Activated naive CD4-positive, alpha-beta T cell treated with anti-CD3 and anti-CD28 coated beads for 36 hours (primary cell): ENCODE measurements around the gene CD63. TPM values are rescaled to one million over a fixed set of nuclear protein-coding genes. Genes with fewer than 3 reads are reported as not detected.
A peak's percentile ranks its signal among the peaks of the same experiment; 100 is the strongest.
"Not testable (repeated sequence)": the region's sequence is repeated elsewhere in the genome, so short reads cannot be mapped to it uniquely, and the experiment has no call there.

Experiments used
- CTCF ChIA-PET: fragments of 350-600 bp; sonication (Branson Sonifier 250); formaldehyde crosslinking; loops from one replicate; lab custom pipeline; 2021; ENCODE audit warnings: antibody characterized with exemption; lab: Charles Lee
- DNase-seq: peaks from one replicate; pipeline ENCODE4 v3.0.0-alpha.2; 2020
- H3K27ac Mint-ChIP-seq: one replicate; pipeline ENCODE4 v1.8.0; 2021; ENCODE audit warnings: mild to moderate bottlenecking, mixed read lengths
- H3K27me3 Mint-ChIP-seq: one replicate; pipeline ENCODE4 v1.8.0; 2021; ENCODE audit warnings: low read depth, mixed read lengths
- H3K36me3 Mint-ChIP-seq: one replicate; pipeline ENCODE4 v1.8.0; 2021; ENCODE audit warnings: low read depth, mixed read lengths
- H3K4me1 Mint-ChIP-seq: one replicate; pipeline ENCODE4 v1.8.0; 2021; ENCODE audit warnings: low read depth, mixed read lengths
- H3K4me3 Mint-ChIP-seq: one replicate; pipeline ENCODE4 v1.8.0; 2021; ENCODE audit warnings: mild to moderate bottlenecking, moderate library complexity, mixed read lengths
- H3K9me3 Mint-ChIP-seq: one replicate; pipeline ENCODE4 v1.8.0; 2021; ENCODE audit warnings: mixed read lengths
- intact Hi-C: fragments of 100-400 bp; cut with micrococcal nuclease; formaldehyde crosslinking; loops from one replicate; pipeline ENCODE4 v1.15.1; 2023
- total RNA-seq, 2 experiments: library from RNA; stranded (reverse); gene quantifications; one replicate each; pipeline ENCODE4 v1.2.3, GENCODE V29; 2021

Gene CD63, protein sequence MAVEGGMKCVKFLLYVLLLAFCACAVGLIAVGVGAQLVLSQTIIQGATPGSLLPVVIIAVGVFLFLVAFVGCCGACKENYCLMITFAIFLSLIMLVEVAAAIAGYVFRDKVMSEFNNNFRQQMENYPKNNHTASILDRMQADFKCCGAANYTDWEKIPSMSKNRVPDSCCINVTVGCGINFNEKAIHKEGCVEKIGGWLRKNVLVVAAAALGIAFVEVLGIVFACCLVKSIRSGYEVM
- total RNA-seq: 10 to 100 TPM; 62.3 to 73.6 TPM

DNA sequence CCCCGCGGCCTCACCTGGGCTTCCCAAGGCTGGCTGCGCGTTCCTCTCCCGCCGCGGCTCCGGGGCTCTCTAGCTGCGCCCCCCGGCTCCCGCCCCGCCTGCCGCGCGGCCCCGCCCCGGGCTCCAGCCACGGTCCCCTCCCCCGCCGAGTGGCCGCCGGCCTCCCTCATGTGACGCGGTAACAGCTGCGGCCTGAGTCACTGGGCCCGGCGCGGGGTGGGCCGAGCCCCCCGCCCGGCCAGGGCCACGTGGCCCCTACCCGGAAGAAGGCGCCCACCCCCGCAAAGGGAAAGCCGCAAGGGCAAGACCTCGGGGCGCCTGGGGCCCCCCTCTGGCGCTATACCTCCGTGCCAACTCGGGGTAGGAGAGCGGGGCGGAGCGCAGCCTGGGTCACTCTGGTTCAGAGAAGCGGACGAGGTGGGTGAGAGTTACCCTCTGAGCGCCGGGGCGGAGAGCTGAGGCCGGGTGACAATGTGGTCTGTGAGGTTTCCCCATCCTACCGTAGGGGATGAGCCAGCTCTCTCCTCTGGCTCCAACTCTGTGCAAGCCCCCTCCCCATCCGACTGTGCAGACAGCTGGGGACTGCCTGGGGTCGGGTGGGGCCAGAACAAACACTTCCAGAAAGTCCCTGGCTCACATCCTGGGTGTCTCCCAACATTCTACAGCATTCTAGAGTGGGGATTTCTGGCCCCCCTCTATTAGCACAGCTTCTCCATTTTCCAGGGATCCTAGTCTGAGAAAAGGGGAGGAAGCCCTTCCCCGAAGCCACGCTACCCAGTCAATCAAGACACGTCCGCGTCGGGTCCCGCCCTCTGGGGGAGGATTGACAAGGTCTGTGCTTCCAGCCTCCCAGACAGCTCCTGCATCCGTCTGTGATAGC is at the start of gene CD63:
Gene CD63 (minus strand): TSS at position 71 of the 880 bp plus-strand sequence. CDS start 668 bp downstream, outside the sequence.
- peak; percentile 81 for DNase-seq
- no peaks in the 10 kb centered on the region for H3K36me3 Mint-ChIP-seq
- H3K9me3 Mint-ChIP-seq: no peaks in the 10 kb centered on the region
- H3K4me3 Mint-ChIP-seq: peak within 1 kb of the TSS; percentile 90
- H3K27me3 Mint-ChIP-seq: no peaks in the 10 kb centered on the region
- peak within 1 kb of the TSS; percentile 87 for H3K27ac Mint-ChIP-seq
- CTCF ChIA-PET: interaction anchor here (0.8 to 3.1 kb wide), 8 partner anchors 9 to 267 kb away, joined by 3 to 32 read pairs (median 4); partner anchors contain the start of genes BLOC1S1 and RDH5
- peaks cover 29% of the 10 kb centered on the region for H3K4me1 Mint-ChIP-seq
- intact Hi-C loops: loop anchor here (1.0 to 2.0 kb wide), 4 partner anchors 9 to 375 kb away; partner anchors contain the start of genes BLOC1S1, PA2G4 and PYM1

DNA sequence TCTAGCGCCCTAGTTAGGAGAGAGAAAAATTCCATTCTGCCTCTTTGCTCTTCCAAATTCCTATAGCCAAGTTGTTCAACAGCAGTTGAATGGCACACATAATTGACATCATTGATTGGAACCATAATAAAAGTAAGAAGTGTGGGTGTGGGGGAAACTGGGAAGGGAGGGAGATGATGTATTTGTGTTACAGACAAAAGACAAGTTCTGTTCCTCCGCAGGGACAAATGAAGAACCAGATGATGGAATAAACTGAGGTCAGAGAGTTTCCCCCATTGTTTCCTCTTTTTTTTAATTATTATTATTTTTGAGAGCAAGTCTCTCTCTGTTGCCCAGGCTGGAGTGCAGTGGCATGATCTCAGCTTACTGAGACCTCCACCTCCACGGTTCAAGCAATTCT is 49.0 kb upstream of the CD63 start:
- no peak overlapping the region for H3K4me3 Mint-ChIP-seq
- intact Hi-C loops: no loop called here
- H3K4me1 Mint-ChIP-seq: no peaks in the 10 kb centered on the region
- no peaks in the 10 kb centered on the region for H3K9me3 Mint-ChIP-seq
- H3K27ac Mint-ChIP-seq: no peak overlapping the region
- no peaks in the 10 kb centered on the region for H3K27me3 Mint-ChIP-seq
- DNase-seq: no peak
- H3K36me3 Mint-ChIP-seq: peaks cover 21% of the 10 kb centered on the region
- CTCF ChIA-PET: interaction anchor here (0.6 to 0.7 kb wide), 2 partner anchors 39 to 307 kb away, joined by 3 read pairs; no protein-coding TSS in a partner anchor

DNA sequence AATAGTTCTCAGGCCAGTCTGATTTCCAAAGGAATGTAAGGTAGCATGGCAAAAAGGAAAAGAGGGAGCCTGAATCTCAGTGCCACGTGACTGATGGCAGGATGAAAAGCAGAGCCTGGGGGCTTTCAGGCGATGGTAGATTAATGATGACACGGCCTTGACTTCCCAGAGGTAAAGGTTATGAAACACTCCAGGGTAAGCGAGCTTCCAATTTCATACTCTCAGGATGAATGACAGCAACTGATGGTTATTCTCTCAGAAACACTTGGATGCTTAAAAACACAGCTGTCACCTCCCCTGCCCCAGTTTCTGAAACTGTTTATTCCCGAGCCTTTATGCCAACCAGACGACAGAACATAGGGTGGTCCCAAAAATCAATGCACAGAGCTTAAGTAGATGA is 42.9 kb upstream of the CD63 start:
- Mint-ChIP-seq H3K4me1 (peaks cover 6% of the 10 kb centered on the region), H3K27ac (no peak overlapping the region), H3K27me3 (no peaks in the 10 kb centered on the region), H3K36me3 (peaks cover 23% of the 10 kb centered on the region), H3K4me3 (no peak overlapping the region), H3K9me3 (no peaks in the 10 kb centered on the region)
- CTCF ChIA-PET: interaction anchor here (0.7 to 1.7 kb wide), 4 partner anchors 15 to 269 kb away, joined by 3 to 6 read pairs (median 4); no protein-coding TSS in a partner anchor
- DNase-seq: no peak
- intact Hi-C loops: no loop called here

DNA sequence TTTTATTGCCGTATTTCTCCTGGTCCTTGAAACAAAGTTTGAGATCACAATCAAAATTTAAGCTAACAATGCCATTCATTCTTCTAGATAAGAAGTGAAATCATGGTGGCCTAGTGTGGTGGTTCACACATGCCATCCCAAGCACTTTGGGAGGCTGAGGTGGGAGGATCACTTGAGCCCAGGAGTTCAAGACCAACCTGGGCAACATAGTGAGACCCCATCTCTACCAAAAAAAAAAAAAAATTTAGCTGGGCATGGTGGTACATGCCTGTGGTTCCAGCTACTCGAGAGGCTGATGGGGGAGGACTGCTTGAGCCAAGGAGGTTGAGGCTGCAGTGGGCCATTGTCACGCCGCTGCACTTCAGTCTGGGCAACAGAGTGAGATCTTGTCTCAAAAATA is 38.3 kb upstream of the CD63 start:
- Mint-ChIP-seq H3K27ac (no peak overlapping the region), H3K27me3 (no peaks in the 10 kb centered on the region), H3K9me3 (no peaks in the 10 kb centered on the region), H3K4me1 (peaks cover 4% of the 10 kb centered on the region), H3K36me3 (peaks cover 16% of the 10 kb centered on the region), H3K4me3 (no peak overlapping the region)
- no peak for DNase-seq
- intact Hi-C loops: no loop called here
- CTCF ChIA-PET: interaction anchor here (0.6 kb wide), 1 partner anchor 53 kb away, joined by 3 read pairs; no protein-coding TSS in a partner anchor

DNA sequence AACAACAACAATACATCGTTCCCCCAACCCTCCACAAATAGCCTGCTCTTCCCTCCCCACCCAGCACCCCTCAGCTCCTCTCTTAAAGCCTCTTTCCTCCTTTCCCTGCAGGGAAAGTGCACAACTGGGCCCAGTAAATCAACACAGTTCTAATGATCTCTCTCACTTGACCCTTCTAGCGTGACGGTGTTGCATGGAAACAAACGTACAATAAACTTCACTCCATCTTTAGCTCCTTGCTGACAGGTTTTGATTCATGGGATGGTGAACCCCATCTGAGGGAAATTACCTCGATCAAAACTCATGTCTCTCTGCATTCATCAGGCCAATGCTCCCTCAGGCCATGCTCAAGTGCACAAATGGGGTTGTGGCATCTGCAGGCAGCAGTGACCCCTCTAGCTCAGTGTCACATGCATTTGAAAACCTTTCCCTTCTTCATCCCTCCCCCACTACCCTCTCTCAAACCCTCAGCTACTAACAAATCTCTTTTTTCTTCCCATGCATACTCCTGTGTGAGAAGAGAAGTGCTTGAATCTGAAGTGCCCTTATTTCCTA is 37.0 kb upstream of the CD63 start:
- intact Hi-C loops: no loop called here
- Mint-ChIP-seq H3K9me3 (no peaks in the 10 kb centered on the region), H3K4me3 (no peak overlapping the region), H3K4me1 (peaks cover 10% of the 10 kb centered on the region), H3K36me3 (peaks cover 9% of the 10 kb centered on the region), H3K27ac (no peak overlapping the region), H3K27me3 (no peaks in the 10 kb centered on the region)
- no peak for DNase-seq
- CTCF ChIA-PET: interaction anchor here (0.6 kb wide), 1 partner anchor 102 kb away, joined by 3 read pairs; no protein-coding TSS in a partner anchor

DNA sequence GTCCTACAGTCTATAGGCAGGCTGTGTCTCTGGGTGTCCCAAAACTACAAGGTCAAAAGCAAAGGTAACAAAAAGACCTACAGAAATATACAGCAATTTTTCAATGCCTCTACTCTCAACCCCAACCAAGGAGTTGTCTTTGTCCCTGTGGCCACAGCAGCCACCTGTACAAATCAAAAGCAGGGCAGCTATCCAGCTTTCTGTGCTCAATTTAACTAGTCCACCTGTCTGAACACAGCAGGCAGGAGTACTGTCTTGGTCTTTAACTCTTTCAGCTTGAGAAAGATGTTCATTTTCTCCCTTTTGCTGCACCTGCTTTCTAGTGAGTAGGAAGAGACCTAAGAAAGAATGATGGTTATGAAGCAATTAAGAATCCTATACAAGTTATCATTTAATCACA is 33.8 kb upstream of the CD63 start:
- H3K27ac Mint-ChIP-seq: no peak overlapping the region
- H3K36me3 Mint-ChIP-seq: peaks cover 23% of the 10 kb centered on the region
- H3K4me1 Mint-ChIP-seq: peaks cover 13% of the 10 kb centered on the region
- intact Hi-C loops: no loop called here
- no peak overlapping the region for H3K4me3 Mint-ChIP-seq
- no peak for DNase-seq
- CTCF ChIA-PET: interaction anchor here (1.2 kb wide), 1 partner anchor 24 kb away, joined by 6 read pairs; no protein-coding TSS in a partner anchor
- no peaks in the 10 kb centered on the region for H3K9me3 Mint-ChIP-seq
- H3K27me3 Mint-ChIP-seq: no peaks in the 10 kb centered on the region

DNA sequence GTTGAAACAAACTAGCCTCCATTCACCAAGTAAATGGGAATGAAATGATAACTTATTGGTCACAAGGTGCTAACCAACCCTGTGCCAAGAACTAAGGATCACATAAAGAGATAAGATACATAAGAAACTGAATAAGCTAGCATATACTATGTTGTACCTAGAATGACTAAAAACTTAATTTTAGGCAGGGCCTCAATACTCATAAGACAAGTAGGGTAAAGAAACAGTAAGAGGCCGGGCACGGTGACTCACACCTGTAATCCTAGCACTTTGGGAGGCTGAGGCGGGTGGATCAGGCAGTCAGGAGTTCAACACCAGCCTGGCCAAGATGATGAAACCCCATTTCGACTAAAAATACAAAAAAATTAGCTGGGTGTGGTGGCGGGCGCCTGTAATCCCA is 31.9 kb upstream of the CD63 start:
- no peaks in the 10 kb centered on the region for H3K27me3 Mint-ChIP-seq
- H3K4me3 Mint-ChIP-seq: no peak overlapping the region
- CTCF ChIA-PET: interaction anchor here (1.0 to 1.7 kb wide), 4 partner anchors 16 to 235 kb away, joined by 3 to 4 read pairs (median 4); no protein-coding TSS in a partner anchor
- DNase-seq: peak; percentile 72
- peaks cover 29% of the 10 kb centered on the region for H3K36me3 Mint-ChIP-seq
- H3K27ac Mint-ChIP-seq: peak overlapping the region; percentile 69
- H3K4me1 Mint-ChIP-seq: peaks cover 18% of the 10 kb centered on the region
- intact Hi-C loops: no loop called here
- H3K9me3 Mint-ChIP-seq: no peaks in the 10 kb centered on the region

DNA sequence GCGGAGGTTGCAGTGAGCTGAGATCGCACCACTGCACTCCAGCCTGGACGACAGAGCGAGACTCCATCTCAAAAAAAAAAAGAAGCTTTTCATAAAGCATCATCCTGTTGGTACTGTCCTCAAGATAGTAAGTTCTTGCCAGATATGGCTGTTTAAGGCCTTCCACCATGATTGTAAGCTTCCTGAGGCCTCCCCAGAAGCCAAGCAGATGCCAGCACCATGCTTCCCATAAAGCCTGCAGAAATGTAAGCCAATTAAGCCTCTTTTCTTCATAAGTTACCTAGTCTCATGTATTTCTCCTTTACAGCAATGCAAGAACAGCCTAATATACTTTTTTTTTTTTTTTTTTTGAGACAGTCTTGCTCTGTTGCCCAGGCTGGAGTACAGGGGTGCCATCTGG is 29.8 kb upstream of the CD63 start:
- Mint-ChIP-seq H3K36me3 (peaks cover 34% of the 10 kb centered on the region), H3K4me1 (peaks cover 25% of the 10 kb centered on the region)
- H3K27me3 Mint-ChIP-seq, intact Hi-C loops, DNase-seq, H3K9me3 Mint-ChIP-seq, H3K4me3 Mint-ChIP-seq, H3K27ac Mint-ChIP-seq: not testable (repeated sequence)
- CTCF ChIA-PET: interaction anchor here (0.7 kb wide), 1 partner anchor 14 kb away, joined by 3 read pairs; no protein-coding TSS in a partner anchor

DNA sequence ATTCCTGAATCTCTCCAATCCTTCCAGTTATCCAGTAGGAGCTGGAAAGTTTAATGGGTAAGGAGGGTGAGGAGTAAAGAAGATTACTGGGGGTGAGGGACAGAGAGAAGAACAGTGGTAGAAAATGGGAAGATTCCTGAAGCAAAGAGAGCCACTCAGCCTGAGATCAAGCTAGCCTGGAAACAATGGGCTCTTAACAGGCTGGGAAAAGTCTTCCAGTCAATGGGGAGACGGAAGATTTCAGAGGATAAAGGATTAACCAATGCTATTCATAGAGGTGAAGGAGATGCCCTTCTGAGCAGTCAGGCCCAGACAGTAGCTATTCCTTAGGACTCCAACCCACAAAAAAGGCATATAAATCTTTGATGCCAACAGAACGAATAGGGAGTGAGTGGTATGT is 28.9 kb upstream of the CD63 start:
- no peak overlapping the region for H3K4me3 Mint-ChIP-seq
- CTCF ChIA-PET: interaction anchor here (0.7 to 1.6 kb wide), 2 partner anchors 11 to 15 kb away, joined by 3 to 4 read pairs; no protein-coding TSS in a partner anchor
- peaks cover 34% of the 10 kb centered on the region for H3K36me3 Mint-ChIP-seq
- H3K27me3 Mint-ChIP-seq: no peaks in the 10 kb centered on the region
- intact Hi-C loops: no loop called here
- H3K9me3 Mint-ChIP-seq: no peaks in the 10 kb centered on the region
- DNase-seq: no peak
- H3K27ac Mint-ChIP-seq: no peak overlapping the region
- H3K4me1 Mint-ChIP-seq: peaks cover 25% of the 10 kb centered on the region

DNA sequence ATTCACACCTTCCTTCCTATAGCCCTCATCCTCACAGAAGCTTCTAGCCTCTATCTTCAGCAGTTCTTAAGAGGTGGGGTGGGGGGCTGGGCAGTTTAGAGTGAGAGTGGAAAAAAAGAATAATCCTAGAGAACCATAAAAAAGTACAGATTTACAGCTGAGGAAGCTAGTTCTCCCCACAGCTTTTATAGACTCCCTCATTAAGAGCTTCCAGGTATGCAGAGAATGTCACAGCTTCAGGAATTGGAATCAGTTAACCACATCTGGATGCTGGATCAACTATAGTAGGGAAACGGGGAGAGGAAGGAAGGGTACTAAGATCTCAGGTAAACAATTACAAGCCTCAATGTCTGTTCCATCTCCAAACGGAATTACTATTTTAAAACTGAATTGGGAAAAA is 26.4 kb upstream of the CD63 start:
- intact Hi-C loops: no loop called here
- Mint-ChIP-seq H3K36me3 (peaks cover 28% of the 10 kb centered on the region), H3K4me3 (no peak overlapping the region), H3K9me3 (no peaks in the 10 kb centered on the region), H3K27ac (peak overlapping the region; percentile 25), H3K27me3 (no peaks in the 10 kb centered on the region), H3K4me1 (peaks cover 13% of the 10 kb centered on the region)
- CTCF ChIA-PET: interaction anchor here (1.3 to 1.8 kb wide), 3 partner anchors 16 to 40 kb away, joined by 3 to 5 read pairs (median 4); no protein-coding TSS in a partner anchor
- no peak for DNase-seq

DNA sequence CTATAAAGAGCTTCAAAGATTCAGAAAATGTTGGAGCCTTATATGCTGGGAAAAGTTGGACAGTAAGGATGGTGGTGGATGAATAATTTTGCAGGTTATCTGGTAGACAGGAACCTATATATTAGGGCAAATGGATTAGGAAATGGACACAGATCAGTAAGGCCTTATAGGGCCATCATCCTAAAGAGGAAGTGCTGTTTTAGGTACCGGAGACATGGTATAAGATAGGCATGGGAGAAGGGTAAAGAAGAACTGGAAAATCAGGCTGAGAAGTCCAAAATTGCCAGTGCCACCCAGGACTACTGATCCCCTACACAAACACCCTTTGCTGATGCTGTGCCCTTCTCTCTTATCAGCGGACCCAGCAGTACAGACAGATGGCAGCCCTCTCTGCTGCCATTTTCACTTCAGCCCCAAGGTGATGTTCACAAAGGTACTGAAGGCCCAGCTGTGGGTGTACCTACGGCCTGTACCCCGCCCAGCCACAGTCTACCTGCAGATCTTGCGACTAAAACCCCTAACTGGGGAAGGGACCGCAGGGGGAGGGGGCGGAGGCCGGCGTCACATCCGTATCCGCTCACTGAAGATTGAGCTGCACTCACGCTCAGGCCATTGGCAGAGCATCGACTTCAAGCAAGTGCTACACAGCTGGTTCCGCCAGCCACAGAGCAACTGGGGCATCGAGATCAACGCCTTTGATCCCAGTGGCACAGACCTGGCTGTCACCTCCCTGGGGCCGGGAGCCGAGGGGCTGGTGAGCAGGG is 19.6 kb upstream of the CD63 start:
- no peak for DNase-seq
- peaks cover 19% of the 10 kb centered on the region for H3K4me1 Mint-ChIP-seq
- H3K4me3 Mint-ChIP-seq: no peak overlapping the region
- H3K36me3 Mint-ChIP-seq: peaks cover 12% of the 10 kb centered on the region
- H3K9me3 Mint-ChIP-seq: no peaks in the 10 kb centered on the region
- CTCF ChIA-PET: interaction anchor here (0.5 to 3.4 kb wide), 6 partner anchors 10 to 414 kb away, joined by 3 to 21 read pairs (median 4); no protein-coding TSS in a partner anchor
- no peaks in the 10 kb centered on the region for H3K27me3 Mint-ChIP-seq
- intact Hi-C loops: loop anchor here (10.0 kb wide), 1 partner anchor 716 kb away; the partner anchor contains the start of gene SPRYD4
- peak overlapping the region; percentile 2 for H3K27ac Mint-ChIP-seq
